C4-2B (cell line): Measurements from ENCODE around the gene CLSTN3.

Experiments used
- ZFX ChIP-seq: fragments of 450-650 bp; IDR thresholded peaks from 2 replicates; pipeline ENCODE4 v1.6.1; 2017
- TF ChIP-seq, protein P1 (sequence below): fragments of 450-650 bp; conservative IDR thresholded peaks from 2 replicates; pipeline ENCODE4 v1.5.1; 2017; ENCODE audit warnings: mild to moderate bottlenecking

DNA sequence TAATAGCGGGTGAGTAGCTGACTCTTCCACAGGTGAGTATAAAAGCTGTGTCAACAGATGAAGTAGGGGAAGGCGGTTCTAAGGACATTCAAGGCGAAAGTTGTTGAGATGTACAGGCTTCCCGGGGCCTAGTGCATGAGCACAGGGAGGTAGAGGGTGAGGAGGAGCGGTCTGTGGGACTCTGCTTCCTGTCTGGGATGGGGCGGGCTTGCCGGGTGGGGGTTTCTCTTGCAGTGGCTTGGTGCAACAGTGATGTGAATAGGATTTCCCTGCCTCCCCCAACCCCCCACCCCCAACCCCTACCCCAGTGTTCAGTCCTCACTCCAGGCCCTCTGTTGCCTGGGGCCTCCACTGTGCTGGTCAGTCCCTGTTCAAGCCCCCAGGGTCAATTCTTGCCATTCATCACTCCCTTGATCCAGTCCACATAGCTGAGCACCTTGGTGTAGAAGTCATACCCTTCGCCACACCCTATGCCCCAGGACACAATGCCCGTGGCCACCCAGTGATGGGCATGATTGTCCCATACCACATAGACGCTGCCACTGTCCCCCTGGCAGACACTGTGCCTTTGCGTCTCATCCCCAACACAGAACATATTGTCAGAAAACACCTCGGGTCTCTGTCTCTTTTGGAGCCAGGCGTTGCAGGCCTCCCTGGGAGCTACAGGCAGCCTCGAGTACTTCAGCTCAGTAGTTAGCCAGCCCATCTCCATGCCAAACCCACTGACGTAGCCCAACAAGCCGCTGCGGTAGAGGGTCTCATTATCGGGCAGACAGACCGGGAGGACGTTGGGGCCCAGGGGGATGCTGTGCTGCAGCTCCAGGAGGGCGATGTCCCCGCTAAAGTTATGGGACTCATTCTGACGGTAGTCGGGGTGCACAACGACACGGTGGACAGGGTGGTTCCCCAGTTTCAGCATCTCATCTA lies 33.9 kb upstream of the CLSTN3 start:
- TF ChIP-seq, protein P1, sequence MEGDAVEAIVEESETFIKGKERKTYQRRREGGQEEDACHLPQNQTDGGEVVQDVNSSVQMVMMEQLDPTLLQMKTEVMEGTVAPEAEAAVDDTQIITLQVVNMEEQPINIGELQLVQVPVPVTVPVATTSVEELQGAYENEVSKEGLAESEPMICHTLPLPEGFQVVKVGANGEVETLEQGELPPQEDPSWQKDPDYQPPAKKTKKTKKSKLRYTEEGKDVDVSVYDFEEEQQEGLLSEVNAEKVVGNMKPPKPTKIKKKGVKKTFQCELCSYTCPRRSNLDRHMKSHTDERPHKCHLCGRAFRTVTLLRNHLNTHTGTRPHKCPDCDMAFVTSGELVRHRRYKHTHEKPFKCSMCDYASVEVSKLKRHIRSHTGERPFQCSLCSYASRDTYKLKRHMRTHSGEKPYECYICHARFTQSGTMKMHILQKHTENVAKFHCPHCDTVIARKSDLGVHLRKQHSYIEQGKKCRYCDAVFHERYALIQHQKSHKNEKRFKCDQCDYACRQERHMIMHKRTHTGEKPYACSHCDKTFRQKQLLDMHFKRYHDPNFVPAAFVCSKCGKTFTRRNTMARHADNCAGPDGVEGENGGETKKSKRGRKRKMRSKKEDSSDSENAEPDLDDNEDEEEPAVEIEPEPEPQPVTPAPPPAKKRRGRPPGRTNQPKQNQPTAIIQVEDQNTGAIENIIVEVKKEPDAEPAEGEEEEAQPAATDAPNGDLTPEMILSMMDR: no peak
- TF ChIP-seq ZFX: no peak
